ENCODE results near the gene HNRNPUL2. TPM values are rescaled to one million over a fixed set of nuclear protein-coding genes. Genes with fewer than 3 reads are reported as not detected.

The HNRNPUL2 gene
- total RNA-seq, result 27.4 TPM

GRCh38 chr11:62727165-62727871, at the start of gene HNRNPUL2:
HNRNPUL2 (minus strand) TSS chr11:62727457; CDS start chr11:62727156, 301 bp downstream.

GRCh38 chr11:62771144-62772021, 44.1 kb upstream of the HNRNPUL2 start, which contains the start of gene TAF6L:
TAF6L (plus strand) TSS chr11:62771396; CDS start chr11:62775784, 4,388 bp downstream.

GRCh38 chr11:62753736-62754603, 26.7 kb upstream of the HNRNPUL2 start, which contains the start of gene ZBTB3:
ZBTB3 (minus strand) TSS chr11:62754160; CDS start chr11:62753664, 496 bp downstream.

GRCh38 chr11:62728171-62728988, 1.1 kb upstream of the HNRNPUL2 start, which contains the start of gene TTC9C:
TTC9C (plus strand) TSS chr11:62728486; CDS start chr11:62728849, 363 bp downstream.

GRCh38 chr11:62707277-62707861, 19.9 kb downstream of the HNRNPUL2 start, which contains the start of the genes BSCL2 and GNG3:
BSCL2 (minus strand) TSS chr11:62707424; CDS start chr11:62707195, 229 bp downstream.
GNG3 (plus strand) TSS chr11:62707676; CDS start chr11:62708296, 620 bp downstream.

DNA sequence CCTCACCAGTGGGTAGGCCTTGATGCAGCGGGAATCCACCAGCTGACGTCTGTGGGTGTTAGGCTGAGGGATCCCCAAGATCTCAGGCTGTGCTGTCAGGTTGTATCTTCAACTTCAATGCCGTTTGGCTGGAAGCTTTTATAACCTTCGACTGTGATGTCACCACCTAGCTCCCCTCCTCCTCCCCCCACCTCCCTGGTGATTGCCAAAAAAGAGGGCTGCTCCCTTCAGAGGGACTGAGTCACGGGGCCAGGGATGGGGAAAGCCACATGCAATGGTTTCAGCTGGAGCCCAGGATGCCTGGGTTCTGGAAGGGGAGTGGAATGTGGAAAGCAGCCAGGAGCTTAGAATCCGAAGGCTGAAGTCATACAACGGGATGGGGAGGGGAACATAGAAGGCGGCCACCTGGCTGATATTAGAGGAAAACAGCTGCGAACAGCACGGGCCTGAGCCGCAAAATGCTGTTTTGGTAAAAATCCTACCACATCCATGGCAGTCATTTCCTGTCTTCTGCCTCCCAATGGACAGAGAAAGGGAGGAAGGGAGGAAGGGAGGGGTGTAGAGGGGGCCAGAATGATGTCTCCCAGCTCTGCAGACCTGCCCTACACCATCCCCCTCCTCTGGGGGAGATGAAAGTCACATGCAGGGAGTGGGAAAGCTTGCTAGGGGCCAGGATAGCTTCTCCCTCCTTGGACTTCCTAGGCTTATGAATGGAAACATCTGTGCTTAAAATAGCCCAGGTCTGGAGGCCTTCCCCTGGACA, 37.7 kb downstream of the HNRNPUL2 start, which contains the start of gene LRRN4CL:
LRRN4CL (minus strand) TSS at position 110 of the 763 bp plus-strand sequence. CDS start 1,022 bp downstream, outside the sequence.

DNA sequence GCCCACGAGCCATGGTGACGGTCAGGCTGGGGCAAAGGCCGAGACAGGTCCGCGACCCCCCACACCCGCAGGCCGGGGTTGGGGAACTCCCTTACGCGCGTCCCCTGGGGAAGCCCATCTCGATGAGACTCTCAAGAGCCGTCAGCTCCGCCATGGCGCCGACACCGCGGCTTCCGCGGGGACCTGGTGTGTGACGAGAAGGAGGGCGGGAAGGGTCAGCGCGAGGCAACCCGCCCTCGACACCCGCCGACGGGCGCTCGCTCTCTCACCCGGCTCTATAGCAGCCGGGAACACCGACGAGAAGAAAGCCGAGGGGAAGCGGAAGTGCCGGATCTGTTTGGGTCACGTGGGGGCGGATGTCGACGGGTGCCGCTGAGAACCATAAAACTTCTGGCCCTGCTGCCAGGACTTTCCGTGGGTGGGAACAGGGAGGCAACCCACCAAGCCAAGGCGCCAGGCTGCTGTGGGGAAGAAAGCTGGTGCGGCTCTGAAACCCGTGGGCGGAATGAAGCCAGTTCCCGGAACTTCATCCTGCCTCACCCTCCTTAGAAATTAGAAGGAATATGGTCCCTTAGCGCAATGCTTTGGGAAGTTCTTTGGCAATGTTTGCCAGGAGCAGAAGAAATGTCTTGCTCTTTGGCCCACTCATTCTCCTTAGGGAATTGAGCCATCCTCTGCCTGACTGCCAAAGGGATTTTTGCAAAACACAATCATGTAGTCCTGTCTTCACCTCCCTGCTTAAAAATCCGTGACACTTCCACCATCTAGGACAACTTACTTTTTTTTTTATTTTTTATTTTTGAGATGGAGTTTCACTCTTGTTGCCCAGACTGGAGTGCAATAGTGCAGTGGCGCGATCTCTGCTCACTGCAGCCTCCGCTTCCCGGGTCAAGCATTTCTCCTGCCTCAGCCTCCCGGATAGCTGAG, 48.2 kb downstream of the HNRNPUL2 start, which contains the start of gene UBXN1:
UBXN1 (minus strand) TSS at position 304 of the 927 bp plus-strand sequence; CDS start at position 154, 150 bp downstream.

DNA sequence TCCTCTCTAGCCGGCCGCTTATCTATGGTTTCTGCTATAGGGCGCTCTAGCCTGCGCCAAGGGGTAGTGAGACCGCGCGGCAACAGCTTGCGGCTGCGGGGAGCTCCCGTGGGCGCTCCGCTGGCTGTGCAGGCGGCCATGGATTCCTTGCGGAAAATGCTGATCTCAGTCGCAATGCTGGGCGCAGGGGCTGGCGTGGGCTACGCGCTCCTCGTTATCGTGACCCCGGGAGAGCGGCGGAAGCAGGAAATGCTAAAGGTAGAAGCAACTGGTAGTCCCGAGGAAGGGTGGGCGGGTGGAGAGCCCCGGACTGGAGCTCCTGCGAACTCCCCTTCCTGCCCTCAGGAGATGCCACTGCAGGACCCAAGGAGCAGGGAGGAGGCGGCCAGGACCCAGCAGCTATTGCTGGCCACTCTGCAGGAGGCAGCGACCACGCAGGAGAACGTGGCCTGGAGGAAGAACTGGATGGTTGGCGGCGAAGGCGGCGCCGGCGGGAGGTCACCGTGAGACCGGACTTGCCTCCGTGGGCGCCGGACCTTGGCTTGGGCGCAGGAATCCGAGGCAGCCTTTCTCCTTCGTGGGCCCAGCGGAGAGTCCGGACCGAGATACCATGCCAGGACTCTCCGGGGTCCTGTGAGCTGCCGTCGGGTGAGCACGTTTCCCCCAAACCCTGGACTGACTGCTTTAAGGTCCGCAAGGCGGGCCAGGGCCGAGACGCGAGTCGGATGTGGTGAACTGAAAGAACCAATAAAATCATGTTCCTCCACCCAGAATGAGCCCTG, 55.5 kb downstream of the HNRNPUL2 start, which contains the start of the genes LBHD1 and UQCC3:
LBHD1 (minus strand) TSS at position 660 of the 782 bp plus-strand sequence. CDS start 2,236 bp downstream, outside the sequence.
UQCC3 (plus strand) TSS at position 66 of the 782 bp plus-strand sequence; CDS start at position 139, 73 bp downstream.

DNA sequence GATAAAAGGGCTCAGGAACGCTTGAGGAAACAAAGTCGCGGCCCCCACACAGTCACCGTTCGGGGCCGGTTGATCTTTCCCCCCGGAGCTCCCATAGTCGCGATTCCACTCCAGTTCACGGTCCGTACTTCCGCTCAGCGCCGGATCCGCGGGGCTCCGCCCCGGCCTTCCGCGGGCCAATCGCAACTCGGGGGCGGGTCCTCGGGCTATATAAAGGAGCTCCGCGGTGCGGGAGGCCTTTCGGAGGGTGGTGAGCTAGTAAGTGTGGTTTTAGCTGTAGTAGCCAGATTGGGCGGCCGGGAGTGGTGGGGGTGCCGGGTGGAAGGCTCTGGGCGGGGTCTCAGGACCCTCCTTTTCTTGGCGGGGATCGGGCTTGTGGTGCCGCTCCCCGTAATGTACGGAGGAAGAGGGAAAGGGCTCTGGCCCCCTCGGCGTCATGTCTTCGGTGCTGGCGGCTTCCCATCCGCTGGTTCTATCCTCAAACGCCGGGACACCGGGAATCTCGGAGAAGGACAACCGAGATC, 62.1 kb downstream of the HNRNPUL2 start, which contains the start of the genes C11orf98 and CSKMT:
C11orf98 (minus strand) TSS at position 136 of the 524 bp plus-strand sequence; CDS start at position 95, 41 bp downstream.
CSKMT (plus strand) TSS at position 238 of the 524 bp plus-strand sequence. CDS start 568 bp downstream, outside the sequence.

Other genes with a start within 250 kb of the HNRNPUL2 start
- 410 TPM for gene AHNAK, start 180.7 kb downstream of the HNRNPUL2 start, total RNA-seq
- 1,400 TPM for gene EEF1G, start 153.6 kb downstream of the HNRNPUL2 start, total RNA-seq
- 13.4 TPM for gene TUT1, start 135.9 kb downstream of the HNRNPUL2 start, total RNA-seq
- 81.5 TPM for gene MTA2, start 125.6 kb downstream of the HNRNPUL2 start, total RNA-seq
- gene EML3, start 114.7 kb downstream of the HNRNPUL2 start, total RNA-seq, result 43.8 TPM
- gene ROM1, start 114.2 kb downstream of the HNRNPUL2 start, total RNA-seq, result 86.4 TPM
- gene B3GAT3, start 105.5 kb downstream of the HNRNPUL2 start, total RNA-seq, result 36.8 TPM
- 175 TPM for gene GANAB, start 80.8 kb downstream of the HNRNPUL2 start, total RNA-seq
- 22.4 TPM for gene INTS5, start 74.2 kb downstream of the HNRNPUL2 start, total RNA-seq
- 29.7 TPM for gene C11orf98, start 62.2 kb downstream of the HNRNPUL2 start, total RNA-seq
- 4.7 TPM for gene CSKMT, start 62.1 kb downstream of the HNRNPUL2 start, total RNA-seq
- gene UQCC3, start 55.8 kb downstream of the HNRNPUL2 start, total RNA-seq, result 6.5 TPM
- gene LBHD1, start 55.2 kb downstream of the HNRNPUL2 start, total RNA-seq, result 6.0 TPM
- 88.9 TPM for gene UBXN1, start 48.4 kb downstream of the HNRNPUL2 start, total RNA-seq
- gene LRRN4CL, start 37.9 kb downstream of the HNRNPUL2 start, total RNA-seq, result 12.4 TPM
- gene BSCL2, start 20.0 kb downstream of the HNRNPUL2 start, total RNA-seq, result 44.1 TPM
- gene GNG3, start 19.8 kb downstream of the HNRNPUL2 start, total RNA-seq, result 3.0 TPM
- 19.2 TPM for gene TTC9C, start 1.0 kb upstream of the HNRNPUL2 start, total RNA-seq
- 15.2 TPM for gene ZBTB3, start 26.7 kb upstream of the HNRNPUL2 start, total RNA-seq
- gene POLR2G, start 34.1 kb upstream of the HNRNPUL2 start, total RNA-seq, result 58.8 TPM
- gene TAF6L, start 43.9 kb upstream of the HNRNPUL2 start, total RNA-seq, result 20.5 TPM
- gene TMEM179B, start 59.9 kb upstream of the HNRNPUL2 start, total RNA-seq, result 20.0 TPM
- 19.8 TPM for gene TMEM223, start 64.5 kb upstream of the HNRNPUL2 start, total RNA-seq
- 67.8 TPM for gene NXF1, start 78.0 kb upstream of the HNRNPUL2 start, total RNA-seq
- 38.0 TPM for gene STX5, start 104.6 kb upstream of the HNRNPUL2 start, total RNA-seq
- not detected for gene TEX54, start 105.4 kb upstream of the HNRNPUL2 start, total RNA-seq
- gene WDR74, start 112.1 kb upstream of the HNRNPUL2 start, total RNA-seq, result 25.9 TPM
- gene SLC3A2, start 153.4 kb upstream of the HNRNPUL2 start, total RNA-seq, result 115 TPM
- 0.71 TPM for gene CHRM1, start 193.9 kb upstream of the HNRNPUL2 start, total RNA-seq

All from camera-type eye (tissue), 1 donor.